Umbilical cord (tissue), 2 donors: ENCODE measurements around the gene SIGLEC9. TPM values are rescaled to one million over a fixed set of nuclear protein-coding genes. Genes with fewer than 3 reads are reported as not detected.

Source experiments
- DNase-seq: peaks from one replicate; pipeline ENCODE4 v3.0.0-alpha.2; 2015; ENCODE audit warnings: low spot score
- total RNA-seq: library from RNA; depleted of rRNA; stranded (reverse); fragments of >200 nt; gene quantifications from one replicate; pipeline ENCODE4 v1.2.3, GENCODE V29; 2014; ENCODE audit warnings: low replicate concordance; ENCODE audit not compliant: insufficient read depth

The SIGLEC9 gene
- total RNA-seq: 2.2 TPM

- DNase-seq: peak; percentile 43
Observed at GRCh38 chr19:51124729-51125128, at the start of gene SIGLEC9. TSS of gene SIGLEC9 (plus strand) at chr19:51124906. CDS start at chr19:51124975, 69 bp downstream.

DNA sequence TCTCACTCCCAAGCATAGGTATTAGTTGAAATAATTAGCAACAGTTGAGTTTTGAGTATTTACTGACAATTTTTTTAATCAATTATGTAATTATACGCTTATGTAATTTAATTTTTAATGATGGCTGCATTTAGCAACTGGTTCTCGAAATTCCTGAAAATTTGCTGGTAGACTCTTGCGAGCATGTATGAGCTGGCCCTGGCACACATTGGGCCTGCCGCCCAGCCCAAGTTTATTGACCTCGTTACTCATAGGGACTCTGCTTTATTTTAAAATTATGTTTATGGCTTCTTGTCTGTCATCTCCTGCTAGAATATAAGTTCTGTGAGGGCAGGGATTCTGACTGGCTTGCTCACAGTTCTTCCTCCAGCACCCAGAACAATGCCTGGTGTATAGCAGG, 48.7 kb upstream of the SIGLEC9 start:
- no peak for DNase-seq

GRCh38 chr19:51076631-51077213, 48.0 kb upstream of the SIGLEC9 start:
- DNase-seq: no peak

- no peak for DNase-seq
Observed at GRCh38 chr19:51078104-51078503, 46.6 kb upstream of the SIGLEC9 start.

GRCh38 chr19:51078731-51079130, 46.0 kb upstream of the SIGLEC9 start:
- no peak for DNase-seq

DNA sequence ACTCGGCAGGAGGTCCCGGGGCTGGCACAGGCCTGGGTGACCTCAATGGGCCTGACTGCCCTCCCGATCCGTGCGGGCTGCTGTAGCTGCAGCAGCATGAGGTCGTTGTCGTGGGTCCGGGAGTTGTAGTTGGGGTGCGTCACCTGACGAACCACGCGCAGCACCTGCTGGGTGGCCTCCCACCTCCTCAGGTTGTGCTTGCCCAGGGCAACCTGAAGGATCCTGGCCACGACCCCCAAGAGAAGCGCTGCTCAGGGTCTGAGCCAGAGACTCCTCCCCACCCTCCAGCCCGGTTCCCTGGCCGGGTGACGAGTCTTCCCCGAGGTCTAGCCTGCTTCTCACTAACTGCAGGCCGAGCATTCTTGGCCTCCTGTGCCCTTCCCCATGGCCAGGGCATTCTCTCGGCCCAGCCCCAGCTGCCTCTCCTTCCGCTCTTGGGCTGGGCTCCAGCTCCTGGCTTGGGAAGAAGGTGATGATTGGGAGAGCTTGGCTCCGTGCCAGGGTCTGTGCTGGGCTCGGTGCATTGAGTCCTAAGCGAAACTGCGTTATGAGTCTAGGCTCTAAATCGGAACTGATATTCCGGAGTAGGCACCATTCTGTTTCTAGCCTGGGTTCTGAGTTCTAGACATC, 45.1 kb upstream of the SIGLEC9 start:
- no peak for DNase-seq

- DNase-seq: no peak
Observed at GRCh38 chr19:51081476-51081875, 43.2 kb upstream of the SIGLEC9 start.

- no peak for DNase-seq
Observed at GRCh38 chr19:51082611-51083010, 42.1 kb upstream of the SIGLEC9 start, which contains the start of gene KLK14. TSS of gene KLK14 (minus strand) at chr19:51082887. CDS start at chr19:51082614, 273 bp downstream.

- DNase-seq: no peak
Observed at GRCh38 chr19:51083181-51083580, 41.5 kb upstream of the SIGLEC9 start.

DNA sequence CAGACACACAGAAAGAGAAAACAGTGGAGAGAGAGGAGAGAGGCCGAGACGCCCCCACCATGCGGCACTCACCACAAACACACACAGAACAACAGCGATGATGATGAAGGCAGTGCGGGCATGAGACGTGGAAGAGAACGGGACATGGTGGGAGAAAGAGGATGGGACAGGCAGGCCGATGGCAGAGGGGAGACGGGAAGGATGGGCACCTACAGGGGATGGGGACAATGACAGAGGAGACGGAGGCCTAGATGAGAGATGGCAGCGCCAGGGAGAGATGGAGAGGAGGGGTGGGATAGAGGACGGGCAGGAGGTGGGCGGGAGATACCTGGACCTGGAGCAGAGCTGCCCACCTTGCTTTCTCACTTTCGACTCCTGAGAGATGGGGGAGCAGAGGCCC, 40.9 kb upstream of the SIGLEC9 start:
- DNase-seq: no peak

- no peak for DNase-seq
Observed at GRCh38 chr19:51084505-51084904, 40.2 kb upstream of the SIGLEC9 start.

DNA sequence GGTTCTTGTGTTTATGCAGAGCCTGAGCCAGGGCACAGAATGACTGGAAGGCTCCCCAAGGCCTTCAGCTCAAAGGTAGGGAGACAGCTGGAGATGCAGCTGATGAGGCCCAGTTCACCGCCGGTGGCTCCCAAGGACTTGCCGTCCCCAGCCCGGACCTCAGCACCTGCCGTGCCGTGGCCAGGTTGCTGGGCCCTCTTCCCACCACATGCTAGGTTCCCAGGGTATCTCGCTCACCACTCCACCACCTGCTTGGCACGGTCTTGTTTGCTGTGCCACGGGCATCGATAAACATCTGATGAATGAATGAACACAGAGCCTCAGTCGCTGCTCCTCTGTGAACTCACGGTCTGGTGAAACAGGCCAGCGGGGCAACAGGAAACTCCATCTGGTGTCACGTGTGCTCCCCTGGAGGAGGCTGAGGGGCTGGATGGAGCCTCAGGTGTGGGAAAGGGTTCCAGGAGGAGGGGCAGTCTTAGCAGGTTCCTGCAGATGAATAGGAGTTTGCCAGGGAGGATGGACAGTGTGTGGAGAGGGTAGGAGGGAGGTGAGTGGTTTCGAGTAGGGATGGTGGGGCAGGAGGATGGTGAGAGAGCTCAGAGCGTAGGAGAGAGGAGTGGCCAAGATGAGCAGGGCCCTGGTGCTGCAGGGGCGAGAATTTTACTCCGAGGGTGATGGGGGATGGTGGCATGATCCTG, 38.4 kb upstream of the SIGLEC9 start:
- no peak for DNase-seq

- no peak for DNase-seq
Observed at GRCh38 chr19:51089786-51090185, 34.9 kb upstream of the SIGLEC9 start.

DNA sequence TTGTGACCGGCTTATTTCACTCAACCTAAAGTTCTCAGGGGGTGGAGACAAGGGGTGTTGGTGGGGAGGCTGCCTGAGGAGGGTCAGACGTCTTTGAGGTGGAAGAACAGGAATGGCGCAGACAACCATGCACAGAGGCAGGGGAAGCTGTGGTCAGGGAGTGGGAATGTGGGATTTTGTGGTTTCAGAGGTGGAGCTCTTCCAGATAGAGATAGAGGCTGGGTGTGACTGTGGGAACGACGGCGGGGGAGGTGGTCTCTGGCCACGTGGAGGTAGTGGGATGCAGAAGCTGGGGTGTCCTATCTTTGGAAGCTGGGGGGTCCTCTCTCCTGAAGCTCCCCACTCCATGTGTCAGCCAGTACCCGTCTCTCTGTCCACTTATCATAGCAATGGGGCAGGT, 34.2 kb upstream of the SIGLEC9 start:
- no peak for DNase-seq

GRCh38 chr19:51091126-51091525, 33.6 kb upstream of the SIGLEC9 start:
- DNase-seq: no peak

DNA sequence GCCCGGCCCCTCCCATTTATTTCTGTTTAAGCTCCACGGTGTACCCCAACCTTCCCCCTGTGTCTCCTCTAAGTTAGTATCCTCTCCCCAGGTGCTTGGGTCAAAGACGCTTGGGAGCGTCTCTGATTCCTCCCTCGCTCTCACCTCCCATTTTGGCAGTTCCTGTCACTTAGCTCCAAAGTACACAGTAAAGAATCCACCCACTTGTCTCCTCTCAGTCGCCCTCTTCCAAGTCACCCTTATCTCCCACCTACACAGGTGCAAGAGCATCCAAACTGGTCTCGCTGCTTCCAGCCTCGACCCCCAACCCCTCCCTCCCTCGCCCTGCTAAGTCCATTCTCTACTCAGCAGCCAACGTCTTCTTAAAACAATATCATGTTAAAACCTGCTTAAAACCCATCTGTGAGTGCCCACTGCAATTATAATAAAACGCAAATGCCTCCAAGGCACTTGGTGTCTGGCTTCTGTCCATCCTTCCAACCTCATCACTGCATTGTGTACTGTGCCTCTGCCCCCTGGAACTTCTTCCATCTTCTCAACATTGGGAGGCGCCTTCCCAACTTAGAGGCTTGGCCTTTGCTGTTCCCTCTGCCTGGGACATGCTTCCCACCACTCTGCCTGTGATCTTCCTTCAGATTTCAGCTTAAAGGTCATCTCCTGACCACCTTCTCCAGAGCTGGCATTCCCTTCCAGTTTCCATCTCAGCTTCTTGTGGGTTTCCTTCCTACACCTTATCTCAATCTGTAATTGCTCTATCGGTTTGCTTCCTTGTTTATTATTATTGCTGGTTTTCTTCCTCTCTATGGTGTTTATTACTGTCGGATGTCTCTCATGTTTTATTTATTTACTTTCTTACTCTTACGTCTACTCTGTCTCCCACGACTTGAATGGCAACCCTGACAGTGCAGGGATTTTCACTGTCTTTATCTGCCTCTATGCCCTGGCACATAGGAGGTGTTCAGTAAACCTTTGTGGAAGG, 32.5 kb upstream of the SIGLEC9 start:
- no peak for DNase-seq

DNA sequence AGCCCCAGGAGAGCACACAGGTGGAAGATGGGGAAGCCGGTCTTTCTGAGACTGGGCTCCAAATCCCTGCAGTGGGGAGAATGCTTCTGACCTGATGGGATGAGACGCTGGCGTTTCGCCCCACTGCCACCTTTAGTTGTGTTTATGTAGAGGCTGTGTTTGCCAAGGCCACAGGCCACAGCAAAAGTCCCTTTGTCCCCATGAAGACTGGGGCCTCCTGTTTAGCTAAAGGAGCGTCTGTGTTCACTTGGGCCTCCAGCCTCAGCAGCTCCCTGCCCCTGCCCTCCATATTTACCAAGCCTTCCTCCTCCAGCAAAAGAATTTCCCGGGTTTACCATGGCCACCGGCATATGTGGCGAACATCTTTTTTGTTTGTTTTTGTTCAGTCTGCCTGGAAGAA, 31.6 kb upstream of the SIGLEC9 start:
- no peak for DNase-seq

DNA sequence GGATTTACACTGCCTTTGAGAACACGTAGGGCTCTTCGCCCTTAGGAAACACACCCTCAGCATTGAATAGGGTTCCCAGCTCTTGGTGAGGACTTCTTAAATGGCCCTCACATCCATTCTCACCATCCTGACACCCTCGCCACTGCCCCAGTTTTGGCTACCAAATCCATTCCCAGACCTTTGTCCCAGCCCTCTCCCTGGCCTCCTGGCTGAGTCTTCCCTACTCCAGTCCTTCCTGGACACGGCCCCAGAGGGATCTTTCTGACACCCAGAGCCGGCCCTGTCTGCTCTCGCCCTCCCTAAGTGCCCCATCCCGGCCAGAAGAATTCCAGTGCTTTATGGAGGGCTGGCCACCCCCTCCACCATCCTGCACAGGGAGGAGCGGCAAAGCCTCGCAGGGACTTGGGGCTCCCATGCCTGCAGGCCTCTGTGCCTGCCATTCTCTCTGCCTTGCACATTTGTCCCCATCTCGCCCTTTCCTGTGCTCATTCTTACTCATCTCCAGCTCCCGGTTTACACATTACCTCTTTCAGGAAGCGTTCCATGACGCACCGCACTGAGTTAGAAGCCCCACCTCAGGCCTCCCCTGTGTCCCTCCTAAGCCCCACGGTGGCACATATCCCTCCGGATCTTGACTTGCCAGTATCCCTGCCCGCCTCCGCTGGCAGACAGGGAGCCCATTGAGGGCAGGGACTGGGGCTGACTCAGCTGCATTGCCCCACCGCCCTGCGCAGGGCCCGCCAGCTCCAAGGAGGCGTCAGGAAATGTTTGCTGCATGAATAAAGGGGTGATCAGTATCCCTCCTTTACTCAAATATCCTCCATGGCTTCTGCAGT, 31.0 kb upstream of the SIGLEC9 start:
- DNase-seq: no peak

DNA sequence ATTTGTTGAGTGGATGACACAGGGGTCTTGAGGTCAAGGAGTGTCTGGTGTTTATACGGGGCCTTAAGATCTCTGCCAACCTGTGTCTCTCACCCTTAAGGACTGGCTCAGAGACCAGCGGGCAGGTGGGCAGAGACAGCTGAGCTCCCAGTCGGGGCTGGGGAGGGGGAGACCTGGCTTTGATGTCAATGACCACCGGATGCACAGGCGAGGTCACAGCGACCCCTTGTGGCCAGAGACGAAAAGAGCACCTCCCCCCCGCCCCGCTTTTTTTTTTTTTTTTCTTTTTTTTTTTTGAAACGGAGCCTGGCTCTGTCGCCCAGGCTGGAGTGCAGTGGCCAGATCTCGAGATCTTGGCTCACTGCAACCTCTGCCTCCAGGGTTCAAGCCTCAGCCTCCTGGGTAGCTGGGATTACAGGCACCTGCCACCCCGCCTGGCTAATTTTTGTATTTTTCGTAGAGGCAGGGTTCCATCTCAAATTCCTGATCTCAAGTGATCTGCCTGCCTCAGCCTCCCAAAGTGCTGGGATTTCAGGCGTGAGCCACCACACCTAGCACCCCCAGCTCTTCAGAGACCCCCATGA, 29.9 kb upstream of the SIGLEC9 start:
- DNase-seq: no peak

DNA sequence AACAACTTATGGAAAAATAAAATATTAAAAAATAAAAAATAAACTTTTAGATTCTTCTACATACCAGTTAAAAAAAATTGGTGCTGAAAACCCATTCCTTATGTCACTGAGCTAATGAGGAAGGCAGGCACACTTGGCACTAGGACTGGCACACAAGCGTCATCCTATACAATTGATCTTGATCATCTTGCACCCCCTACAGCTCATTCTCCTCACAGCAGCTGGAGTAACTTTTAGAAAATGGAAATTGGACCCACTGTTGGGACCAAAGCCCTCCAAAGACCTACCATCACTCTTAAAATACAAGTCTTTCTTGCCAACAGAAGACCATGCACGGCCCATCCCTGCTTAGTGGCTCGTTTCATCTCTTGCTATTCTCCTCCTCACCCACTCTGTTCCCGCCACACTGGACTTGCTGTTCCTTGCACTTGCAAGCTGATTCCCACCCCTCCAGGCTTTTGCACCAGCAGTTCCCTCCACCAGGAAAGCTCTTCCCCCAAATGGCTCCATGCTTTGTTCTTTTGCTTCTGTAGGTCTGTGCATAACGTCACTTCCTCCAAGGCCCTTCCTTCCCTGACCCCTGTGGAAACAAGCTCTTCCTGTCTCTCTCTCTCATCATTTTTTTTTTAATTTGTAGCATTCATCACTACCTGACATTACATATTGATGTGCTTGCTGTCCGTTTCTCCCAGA, 28.1 kb upstream of the SIGLEC9 start:
- no peak for DNase-seq
